HG03342 (cell line): ENCODE data around the gene HS6ST3.

Experiments used
- ATAC-seq: cut with Tn5 transposase; IDR thresholded peaks from one replicate; pipeline ENCODE4 v1.9.1; 2021; ENCODE audit warnings: mild to moderate bottlenecking, moderate library complexity; ENCODE audit not compliant: unreplicated experiment

HS6ST3 gene

GRCh38 chr13:96860882-96861281, 771.0 kb downstream of the HS6ST3 start:
- no peak for ATAC-seq

- no peak for ATAC-seq
Observed at GRCh38 chr13:96862093-96862492, 772.2 kb downstream of the HS6ST3 start.

- ATAC-seq, result no peak
Observed at GRCh38 chr13:96862999-96863398, 773.1 kb downstream of the HS6ST3 start.

GRCh38 chr13:96871469-96871868, 781.6 kb downstream of the HS6ST3 start:
- no peak for ATAC-seq

GRCh38 chr13:96880419-96880818, 790.5 kb downstream of the HS6ST3 start:
- ATAC-seq, result no peak
